ENCODE measurements around the gene UBE2G2.

UBE2G2 gene

DNA sequence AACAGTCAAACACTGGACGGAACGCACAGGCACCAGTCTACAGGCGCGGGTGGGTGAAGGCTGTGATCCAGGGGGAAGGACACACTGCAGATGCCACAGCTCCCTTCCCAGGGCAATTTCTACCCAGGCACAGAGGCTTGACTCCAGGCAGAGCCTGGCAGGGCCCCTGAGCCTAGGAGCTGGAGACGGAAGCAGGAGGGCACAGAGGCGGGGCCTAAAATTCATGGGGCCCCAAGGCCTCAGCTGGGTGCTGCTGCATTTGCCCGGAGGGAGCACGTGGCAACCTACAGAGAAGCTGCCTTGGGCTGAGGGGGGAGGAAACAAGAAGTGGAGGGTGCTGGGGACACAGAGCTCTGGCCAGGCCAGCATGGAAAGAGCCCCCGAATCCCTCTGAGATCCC lies 41.2 kb downstream of the UBE2G2 start:
- TF ChIP-seq CTCF (IDR thresholded peaks at IDR 0.05; ENCODE audit: low read depth, low read length, missing control alignments): no peak
- no peak overlapping the region for H3K4me3 ChIP-seq (ENCODE audit: low read depth, low read length)

GRCh38 chr21:44759628-44760285 lies 41.9 kb downstream of the UBE2G2 start:
- TF ChIP-seq CTCF (IDR thresholded peaks at IDR 0.05; ENCODE audit: low read depth, low read length, missing control alignments): no peak
- DNase-seq (ENCODE audit: low read depth): no peak

More for the DNA sequence above, 41.2 kb downstream of the UBE2G2 start:
- no peak for DNase-seq (ENCODE audit: low read depth)

DNA sequence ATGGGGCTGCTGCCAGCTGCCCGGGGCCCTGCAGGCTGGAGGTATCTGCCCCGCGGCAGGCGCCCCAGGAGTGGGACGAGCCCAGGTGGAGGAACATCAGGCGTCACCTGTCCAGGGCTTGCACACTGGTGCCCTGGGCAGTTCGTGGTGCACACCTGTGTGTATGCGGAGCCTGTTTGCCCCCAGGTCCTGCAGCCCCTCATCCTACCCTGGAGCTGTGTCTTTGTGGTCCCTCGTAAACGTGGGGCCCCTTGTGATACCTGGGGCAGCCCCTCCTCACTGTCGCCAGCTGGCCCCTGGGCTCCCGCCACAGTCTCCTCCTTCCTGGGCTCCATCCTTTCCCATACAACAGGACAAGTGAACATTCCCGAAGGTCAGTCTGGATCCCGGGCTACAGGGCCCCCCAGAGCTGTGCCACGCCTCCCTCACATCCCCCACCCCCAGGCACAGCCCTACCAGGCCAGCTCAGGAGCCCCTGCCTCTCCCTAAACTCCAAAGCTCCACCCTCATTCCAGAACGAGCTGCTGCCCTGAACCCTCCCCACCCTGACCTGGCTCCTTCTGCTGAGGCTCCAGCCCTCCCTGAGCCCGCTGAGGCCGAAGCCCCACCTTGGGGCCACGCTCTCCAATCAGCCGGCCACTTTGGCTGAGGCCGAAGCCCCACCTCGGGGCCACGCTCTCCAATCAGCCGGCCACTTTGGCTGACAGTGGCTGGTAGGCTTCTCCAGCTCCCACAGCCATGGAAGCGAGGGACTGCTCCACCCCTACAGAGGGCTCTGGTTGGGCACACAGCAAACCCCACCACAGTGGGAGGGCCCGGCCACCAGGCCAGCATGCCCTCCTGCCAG lies 42.6 kb downstream of the UBE2G2 start:
- no peak overlapping the region for H3K4me3 ChIP-seq (ENCODE audit: low read depth, low read length)
- no peak for TF ChIP-seq CTCF (IDR thresholded peaks at IDR 0.05; ENCODE audit: low read depth, low read length, missing control alignments)
- DNase-seq (ENCODE audit: low read depth): no peak

More at GRCh38 chr21:44759628-44760285, 41.9 kb downstream of the UBE2G2 start:
- H3K4me3 ChIP-seq (ENCODE audit: low read depth, low read length): no peak overlapping the region

DNA sequence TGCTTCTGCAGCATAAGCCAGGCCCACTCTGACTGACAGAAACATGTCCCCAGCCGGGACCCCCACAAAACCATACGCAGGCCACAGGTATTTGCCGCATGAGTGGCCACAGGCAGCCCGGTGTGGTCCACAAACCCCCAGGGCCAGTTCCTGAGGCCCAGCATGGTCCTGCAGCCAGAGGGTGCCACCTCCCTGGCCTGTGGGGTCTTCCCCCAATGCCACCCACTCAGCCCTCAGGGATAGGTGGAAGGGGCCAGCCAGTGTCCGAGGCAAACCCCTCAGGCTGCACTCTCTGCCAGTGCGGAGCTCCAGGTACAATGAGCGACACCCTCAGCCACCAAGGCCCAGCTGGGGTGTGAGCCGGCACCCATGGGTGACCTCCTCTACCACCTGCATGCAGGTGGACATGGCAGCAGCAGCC lies 43.5 kb downstream of the UBE2G2 start:
- no peak for DNase-seq (ENCODE audit: low read depth)
- H3K4me3 ChIP-seq (ENCODE audit: low read depth, low read length): no peak overlapping the region
- no peak for TF ChIP-seq CTCF (IDR thresholded peaks at IDR 0.05; ENCODE audit: low read depth, low read length, missing control alignments)

GRCh38 chr21:44757731-44758130 lies 43.9 kb downstream of the UBE2G2 start:
- no peak for TF ChIP-seq CTCF (IDR thresholded peaks at IDR 0.05; ENCODE audit: low read depth, low read length, missing control alignments)
- DNase-seq (ENCODE audit: low read depth): no peak
- no peak overlapping the region for H3K4me3 ChIP-seq (ENCODE audit: low read depth, low read length)

DNA sequence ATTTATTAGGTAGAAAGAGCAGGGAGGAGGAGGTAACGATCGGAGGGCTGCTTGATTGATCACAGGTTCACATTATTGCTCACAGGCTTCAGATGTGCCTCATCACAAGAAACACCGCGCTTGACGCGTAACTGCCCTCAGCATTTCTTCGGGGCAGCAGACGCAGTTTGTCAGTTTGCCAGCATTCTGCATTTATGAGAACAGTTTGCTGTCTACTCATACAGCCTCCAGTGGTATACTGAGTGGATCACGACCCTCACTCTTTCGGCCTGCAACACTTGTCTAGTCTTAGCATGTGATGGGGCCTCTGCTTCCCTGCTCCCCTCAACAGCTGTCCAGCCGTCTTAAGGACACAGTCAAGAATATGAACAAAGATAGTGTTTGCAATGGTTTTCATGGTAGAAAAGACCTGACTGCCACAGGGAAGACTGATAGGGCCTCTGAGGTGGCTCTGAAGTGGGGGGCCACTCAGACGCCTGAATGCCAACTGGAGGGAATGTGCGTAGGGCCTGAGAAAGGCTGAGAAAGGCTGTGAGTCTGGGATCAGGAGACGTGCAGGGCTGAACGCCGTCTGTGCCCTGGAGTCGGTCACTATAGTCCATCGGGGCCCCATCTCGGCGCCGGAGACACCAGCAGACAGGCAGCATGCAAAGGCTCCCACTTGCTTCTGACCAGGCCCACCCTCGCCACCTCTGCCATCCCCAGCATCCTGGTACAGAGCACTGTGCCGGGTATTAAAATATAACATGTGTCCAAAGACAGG lies 45.0 kb downstream of the UBE2G2 start:
- no peak for TF ChIP-seq CTCF (IDR thresholded peaks at IDR 0.05; ENCODE audit: low read depth, low read length, missing control alignments)
- H3K4me3 ChIP-seq (ENCODE audit: low read depth, low read length): no peak overlapping the region
- DNase-seq (ENCODE audit: low read depth): no peak

Data from GM12864 (cell line).